ENCODE measurements around the gene HLX. TPM values are rescaled to one million over a fixed set of nuclear protein-coding genes. Genes with fewer than 3 reads are reported as not detected.

The HLX gene
- polyA plus RNA-seq, 10 donors: 14.6 to 22.4 (median 18.0) TPM

DNA sequence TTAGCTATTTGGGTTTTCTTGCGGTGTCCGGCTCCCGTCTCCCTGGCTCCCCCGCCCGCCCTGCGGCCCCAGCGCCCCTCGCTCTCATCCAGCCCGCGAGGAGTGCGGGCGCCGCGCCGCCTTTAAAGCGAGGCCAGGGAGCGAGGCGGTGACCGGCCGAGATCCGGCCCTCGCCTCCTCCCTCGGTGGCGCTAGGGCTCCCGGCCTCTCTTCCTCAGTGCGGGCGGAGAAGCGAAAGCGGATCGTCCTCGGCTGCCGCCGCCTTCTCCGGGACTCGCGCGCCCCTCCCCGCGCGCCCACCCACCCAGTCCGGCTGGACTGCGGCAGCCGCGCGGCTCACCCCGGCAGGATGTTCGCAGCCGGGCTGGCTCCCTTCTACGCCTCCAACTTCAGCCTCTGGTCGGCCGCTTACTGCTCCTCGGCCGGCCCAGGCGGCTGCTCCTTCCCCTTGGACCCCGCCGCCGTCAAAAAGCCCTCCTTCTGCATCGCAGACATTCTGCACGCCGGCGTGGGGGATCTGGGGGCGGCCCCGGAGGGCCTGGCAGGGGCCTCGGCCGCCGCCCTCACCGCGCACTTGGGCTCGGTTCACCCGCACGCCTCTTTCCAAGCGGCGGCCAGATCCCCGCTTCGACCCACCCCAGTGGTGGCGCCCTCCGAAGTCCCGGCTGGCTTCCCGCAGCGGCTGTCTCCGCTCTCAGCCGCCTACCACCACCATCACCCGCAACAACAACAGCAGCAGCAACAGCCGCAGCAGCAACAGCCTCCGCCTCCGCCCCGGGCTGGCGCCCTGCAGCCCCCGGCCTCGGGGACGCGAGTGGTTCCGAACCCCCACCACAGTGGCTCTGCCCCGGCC, 492 bp downstream of the HLX start:
- DNase-seq: peak in 1 of 3 donors; percentile 92

DNA sequence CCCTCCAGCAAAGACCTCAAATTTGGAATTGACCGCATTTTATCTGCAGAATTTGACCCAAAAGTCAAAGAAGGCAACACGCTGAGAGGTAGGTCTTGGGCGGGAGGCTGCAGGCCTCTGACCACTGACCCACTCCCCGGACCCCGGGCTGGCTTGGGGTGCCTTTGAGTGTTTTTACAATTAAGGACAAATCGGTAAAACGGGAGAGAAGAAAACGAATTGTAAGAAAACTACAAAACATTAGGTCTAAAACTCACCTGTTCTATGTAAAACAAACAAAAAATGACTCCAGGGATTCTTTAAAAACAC, 1.1 kb downstream of the HLX start:
- no peak for DNase-seq

DNA sequence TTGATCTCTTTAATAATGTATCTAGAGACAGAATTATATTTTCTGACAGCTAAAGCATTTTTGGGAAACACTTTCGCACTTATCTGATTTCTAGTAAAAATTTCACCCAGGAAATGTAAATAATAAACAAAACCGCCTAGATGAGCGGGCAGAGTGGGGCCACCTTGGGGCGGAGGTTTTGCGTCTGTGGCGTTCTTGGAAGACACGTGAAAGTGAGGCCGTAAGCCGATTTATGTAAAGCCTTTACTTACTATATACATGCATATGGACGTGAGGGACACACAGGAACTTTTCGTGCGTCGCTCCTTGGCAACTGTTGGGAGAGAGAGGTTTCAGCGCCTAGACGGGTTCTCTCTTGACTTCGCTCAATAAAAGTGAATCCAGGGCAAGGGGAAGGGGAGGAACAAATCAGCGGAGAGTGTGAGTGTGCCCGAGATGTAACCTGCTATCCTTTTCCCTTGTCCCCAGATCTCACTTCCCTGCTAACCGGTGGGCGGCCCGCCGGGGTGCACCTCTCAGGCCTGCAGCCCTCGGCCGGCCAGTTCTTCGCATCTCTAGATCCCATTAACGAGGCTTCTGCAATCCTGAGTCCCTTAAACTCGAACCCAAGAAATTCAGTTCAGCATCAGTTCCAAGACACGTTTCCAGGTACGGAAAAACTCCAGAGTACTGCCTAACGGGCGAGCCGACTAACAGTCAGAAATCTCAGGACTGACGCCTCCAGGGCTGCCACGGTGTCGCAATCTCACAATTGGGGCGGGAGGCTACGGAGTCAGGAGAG, 1.7 kb downstream of the HLX start:
- peak in 2 of 3 donors; percentile 76 to 86 for DNase-seq

DNA sequence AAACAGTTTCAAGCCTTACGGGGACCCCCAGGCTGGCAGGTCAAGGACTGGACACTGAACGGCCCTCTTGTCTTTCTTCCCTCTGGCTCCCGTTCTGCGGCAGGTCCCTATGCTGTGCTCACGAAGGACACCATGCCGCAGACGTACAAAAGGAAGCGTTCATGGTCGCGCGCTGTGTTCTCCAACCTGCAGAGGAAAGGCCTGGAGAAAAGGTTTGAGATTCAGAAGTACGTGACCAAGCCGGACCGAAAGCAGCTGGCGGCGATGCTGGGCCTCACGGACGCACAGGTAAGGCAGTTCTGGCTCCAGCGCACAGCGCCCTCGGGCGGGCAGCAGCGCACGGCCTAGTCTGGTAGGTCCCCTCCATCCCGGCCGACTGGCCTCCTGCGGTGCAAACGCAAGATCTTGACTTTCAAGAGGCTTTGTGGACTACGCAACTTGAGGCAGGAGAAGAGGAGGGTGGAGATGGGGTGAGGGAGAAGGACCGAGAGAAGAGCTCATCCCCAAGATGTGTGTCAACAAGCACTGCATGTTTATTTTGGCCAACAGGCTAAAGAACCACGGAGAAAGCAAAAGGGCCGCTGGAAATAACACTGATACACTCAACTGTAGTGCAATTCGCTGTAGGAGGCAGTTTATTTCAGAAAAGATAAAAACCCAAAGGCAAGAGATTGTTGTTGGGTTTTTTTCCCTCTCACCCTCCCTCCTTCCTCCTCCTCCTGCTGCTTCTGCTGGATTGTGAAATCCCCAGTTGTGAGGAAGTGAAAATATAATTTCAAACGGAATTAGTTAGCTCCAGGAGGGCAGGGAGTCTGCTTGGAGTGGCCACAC, 3.0 kb downstream of the HLX start:
- peak in 1 of 3 donors; percentile 64 for DNase-seq

DNA sequence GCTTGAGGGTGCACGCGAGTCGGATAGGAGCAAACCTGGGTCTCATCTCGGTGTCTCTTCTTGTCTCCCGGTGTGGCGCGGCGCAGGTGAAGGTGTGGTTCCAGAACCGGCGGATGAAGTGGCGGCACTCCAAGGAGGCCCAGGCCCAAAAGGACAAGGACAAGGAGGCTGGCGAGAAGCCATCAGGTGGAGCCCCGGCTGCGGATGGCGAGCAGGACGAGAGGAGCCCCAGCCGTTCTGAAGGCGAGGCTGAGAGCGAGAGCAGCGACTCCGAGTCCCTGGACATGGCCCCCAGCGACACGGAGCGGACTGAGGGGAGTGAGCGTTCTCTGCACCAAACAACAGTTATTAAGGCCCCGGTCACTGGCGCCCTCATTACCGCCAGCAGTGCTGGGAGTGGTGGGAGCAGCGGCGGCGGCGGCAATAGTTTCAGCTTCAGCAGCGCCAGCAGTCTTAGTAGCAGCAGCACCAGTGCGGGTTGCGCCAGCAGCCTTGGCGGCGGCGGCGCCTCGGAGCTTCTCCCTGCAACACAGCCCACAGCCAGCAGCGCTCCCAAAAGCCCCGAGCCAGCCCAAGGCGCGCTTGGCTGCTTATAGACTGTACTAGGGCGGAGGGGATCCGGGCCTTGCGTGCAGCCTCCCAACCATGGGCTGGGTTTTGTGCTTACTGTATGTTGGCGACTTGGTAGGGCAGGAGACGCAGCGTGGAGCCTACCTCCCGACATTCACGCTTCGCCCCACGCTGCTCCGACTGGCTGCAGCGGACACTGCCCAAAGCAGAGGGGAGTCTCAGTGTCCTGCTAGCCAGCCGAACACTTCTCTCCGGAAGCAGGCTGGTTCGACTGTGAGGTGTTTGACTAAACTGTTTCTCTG, 5.1 kb downstream of the HLX start:
- DNase-seq: peak in 1 of 3 donors; percentile 66

DNA sequence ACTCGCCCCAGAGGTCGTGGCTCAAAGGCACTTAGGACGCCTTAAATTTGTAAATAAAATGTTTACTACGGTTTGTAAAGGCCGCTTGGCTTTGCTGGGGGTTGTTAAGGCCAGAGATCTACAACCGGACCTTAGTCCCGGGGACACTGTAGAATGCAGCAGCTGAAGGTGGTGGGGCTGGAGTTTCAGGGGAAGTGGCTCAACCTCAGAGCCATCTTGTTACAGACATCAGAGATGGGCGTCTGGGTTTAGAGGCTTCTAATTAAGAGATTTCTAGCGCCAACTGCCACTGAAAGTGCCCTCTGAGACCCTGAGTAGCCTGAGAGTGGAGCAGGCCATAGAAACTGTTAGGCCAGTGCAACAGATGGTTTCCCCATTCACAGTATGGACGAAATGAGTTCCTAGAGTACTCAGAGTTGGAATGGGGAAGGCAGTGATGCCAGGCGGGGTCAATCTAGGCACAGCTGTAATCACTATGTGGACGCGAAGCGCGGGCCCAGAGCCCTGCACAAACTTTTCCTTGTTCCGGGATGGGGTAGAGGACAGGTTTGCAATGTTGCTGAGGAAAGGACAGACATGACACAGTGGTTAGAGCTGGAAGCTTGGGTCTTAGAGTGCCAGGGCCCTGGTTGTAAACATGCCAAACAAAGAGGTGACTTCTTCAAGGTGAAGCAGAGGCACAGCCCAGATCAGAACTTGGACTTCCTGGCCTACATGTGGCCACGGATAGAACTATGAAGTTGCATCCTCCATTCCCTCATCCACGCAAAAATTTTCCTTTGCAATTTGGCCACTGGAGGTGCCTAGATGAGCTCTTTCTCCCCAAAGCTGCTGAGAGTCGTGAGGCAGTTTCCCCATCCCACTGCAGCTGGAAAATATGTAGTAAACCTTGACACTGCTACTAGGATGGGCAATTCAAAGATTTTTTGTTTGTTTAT, 6.0 kb downstream of the HLX start:
- peak in 1 of 3 donors; percentile 11 for DNase-seq

DNA sequence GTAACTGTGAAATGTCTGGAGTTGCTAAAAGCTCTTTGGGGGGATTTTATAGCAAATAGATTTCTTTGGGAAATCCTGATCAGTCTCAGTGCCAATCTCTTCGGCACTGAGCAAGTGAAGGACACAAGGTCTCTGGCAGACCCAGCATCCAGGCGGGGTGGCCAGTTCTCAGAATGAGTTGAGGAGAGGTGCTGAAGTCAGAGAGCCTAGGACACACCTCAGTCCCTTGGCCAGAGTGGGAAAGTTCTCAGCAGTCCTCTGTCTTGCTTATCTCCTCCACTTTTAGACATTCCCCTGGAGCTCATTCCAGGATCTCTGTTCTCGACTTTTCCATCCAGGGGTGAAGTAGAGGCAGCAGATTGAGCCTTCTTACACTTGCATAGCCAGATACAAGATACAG, 6.7 kb downstream of the HLX start:
- peak in 1 of 3 donors; percentile 7 for DNase-seq

DNA sequence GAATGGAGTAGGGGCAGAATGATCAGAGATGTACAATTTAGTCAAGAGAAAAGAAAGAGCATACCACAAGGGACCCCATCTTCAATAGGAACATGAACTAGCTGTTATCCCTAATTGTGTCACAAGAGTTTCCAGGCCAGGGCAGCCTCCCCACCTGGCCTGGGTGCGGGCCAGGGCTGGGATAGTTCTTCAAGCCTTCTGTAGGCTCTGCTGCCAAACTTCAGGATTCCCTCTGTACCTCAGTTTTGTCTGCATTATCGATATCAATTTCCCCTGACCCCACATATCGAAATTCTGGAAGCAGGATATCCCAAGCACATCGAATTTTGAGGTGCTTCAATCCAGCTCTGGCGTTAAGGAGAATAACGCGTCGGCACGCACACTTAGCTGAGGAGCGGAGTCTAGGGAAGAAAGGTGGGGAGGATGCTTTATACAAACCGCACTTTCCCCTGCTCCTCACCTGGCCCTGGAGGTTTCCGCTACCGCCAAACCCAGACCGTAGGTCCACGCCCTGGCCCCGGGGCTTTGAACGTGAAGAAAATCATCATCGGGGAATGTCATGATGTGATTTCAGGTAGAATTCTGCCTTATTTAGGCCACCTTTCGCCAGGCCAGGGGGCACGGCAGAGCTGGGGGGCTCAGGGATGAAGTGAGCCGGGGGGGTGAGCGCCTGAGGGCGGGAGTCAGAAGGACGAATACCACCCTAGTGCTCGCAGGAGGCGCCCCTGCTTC, 7.4 kb downstream of the HLX start:
- DNase-seq: no peak

DNA sequence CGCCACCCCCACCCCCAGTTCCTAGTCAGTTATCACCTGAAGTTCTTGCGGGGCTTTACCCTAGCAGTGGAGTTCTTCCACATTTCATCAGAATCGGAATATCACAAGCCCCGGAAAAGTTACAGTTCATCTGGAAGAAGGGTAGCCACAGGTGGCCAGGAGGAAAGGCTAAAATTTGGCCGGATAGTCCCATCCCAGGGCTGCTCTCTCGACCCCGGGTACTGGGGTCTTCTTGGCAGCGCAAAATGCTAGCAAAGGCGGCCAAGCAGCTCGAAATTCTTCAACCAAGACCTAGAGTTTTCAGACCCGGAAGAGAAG, 7.9 kb downstream of the HLX start:
- no peak for DNase-seq

DNA sequence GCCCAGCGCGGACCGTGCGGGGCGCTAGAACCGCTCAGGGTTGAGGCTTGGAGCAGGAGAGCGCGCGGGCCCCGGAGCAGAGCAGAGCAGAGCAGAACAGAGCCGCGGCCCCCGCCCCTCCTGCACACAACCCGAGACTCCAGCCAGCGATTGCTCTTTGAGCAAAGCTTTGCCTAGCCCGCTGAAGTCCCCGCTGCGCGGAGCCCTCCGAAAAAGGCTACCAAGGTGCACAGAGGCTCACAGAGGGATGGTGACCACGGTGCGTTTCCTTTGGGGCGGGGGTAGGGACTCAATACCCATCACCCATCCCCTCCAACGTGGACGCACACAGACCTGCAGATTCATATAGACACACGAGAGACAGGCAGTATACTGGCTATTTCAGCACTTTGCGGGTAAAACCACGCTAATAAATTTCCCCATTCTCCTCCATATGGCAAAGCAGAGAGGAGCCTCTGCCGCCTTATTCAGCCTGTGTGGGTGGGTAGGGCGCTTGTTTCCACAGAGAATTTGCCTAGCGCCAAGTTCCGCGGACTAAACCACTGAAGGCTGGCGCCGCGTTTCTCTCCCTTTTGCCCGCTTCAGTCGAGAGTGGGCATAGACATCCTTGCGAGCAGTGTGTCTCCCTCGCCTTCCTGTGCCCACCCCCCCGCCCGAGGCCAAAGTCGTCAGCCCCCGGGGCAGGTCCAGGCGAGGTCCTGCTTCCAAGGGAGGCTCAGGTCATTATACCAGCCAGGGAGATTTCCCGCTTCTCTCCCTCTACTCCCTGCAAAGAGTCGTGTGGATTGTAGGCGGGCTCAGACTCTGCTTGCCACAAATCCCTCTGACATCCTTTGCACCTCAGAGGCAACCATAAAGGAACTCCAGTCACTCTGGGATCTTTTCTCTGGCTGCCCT, 8.5 kb downstream of the HLX start:
- peak in 1 of 3 donors; percentile 75 for DNase-seq

DNA sequence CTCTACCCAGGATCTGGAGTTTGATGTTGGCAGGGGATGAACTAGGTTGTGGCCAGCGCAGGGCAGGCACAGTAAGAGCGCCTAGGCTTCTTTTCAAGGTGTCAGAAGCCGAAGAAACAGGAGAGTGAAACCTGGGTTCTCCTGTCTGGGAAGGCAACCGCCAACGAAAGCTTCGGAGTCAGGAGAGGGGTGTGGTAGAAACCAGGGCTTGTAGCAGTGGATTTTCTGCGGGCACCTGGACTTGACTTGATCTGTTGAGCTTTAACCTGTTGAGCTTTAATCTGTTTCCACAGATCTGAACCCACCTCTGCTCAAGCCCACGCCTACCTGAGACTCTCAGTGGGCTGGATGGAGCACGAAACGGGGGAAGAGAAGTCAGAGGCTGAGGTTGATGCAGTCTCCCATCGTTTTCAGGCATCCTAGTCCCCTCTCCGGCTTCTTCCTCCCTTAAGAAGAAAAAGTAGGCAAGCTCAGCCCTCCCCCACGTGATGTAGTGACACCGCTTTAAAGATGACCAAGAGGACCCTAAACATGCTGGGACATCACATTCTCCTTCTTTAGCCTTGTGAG, 9.3 kb downstream of the HLX start:
- peak in 1 of 3 donors; percentile 7 for DNase-seq

DNA sequence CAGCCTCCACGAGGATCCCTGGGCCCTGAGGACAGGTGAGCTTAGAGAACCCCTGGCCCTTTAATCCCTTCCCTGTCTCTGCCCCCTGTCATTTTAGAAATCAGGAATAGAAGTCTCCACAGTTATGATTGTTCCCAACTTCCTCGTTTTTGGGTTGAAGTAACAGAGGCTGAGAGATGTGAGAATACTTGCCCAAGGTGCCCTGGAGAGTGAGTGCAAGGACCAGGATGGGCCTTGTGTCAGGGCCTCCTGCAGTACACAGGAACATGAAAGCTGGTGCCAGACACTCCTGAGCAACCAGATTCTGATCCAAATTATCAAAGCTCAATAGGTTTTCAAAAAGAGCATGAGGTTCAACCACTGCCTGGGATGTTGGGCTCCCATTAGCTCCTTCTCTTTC, 10.1 kb downstream of the HLX start:
- no peak for DNase-seq

DNA sequence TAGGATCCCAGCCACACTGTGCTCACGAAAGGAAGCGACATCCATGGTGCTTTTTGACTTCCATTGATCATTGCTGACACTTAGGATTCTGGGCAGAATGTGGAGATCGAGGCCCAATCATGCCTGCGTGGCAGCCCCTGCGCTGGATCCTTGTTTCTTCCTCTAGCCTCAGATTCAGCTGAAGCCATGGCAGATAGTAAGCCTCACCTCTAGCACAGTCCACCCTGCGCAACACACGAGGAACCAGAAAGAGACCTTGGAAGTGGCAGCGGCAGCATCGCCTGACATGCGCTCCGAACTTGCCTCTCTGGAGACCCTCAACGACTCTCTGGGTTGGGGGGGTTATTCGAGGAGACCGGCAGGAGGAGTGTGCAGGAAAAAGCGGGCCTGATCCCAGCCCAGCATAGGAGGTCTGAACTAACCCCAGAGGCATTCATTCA, 10.6 kb downstream of the HLX start:
- DNase-seq: peak in 1 of 3 donors; percentile 20

DNA sequence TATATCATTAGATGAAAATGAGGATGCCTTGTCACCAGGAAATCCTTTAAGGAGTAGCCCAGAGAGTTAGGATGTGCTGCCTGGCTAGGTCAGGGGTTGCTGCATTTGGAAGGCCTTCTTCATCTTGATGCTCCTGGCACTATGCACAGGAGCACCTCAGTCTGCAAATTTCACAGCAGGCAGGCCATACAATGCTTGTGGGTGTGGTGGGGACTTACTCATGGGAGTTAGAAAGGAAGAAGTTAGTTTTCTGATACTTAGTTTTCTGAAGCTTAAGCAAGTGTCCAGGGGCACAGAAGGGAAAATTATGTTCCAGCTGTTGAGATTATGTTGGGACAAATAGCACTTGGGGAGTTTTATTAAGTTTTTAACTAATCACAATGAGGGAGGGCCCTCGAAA, 11.4 kb downstream of the HLX start:
- peak in 1 of 3 donors; percentile 14 for DNase-seq

DNA sequence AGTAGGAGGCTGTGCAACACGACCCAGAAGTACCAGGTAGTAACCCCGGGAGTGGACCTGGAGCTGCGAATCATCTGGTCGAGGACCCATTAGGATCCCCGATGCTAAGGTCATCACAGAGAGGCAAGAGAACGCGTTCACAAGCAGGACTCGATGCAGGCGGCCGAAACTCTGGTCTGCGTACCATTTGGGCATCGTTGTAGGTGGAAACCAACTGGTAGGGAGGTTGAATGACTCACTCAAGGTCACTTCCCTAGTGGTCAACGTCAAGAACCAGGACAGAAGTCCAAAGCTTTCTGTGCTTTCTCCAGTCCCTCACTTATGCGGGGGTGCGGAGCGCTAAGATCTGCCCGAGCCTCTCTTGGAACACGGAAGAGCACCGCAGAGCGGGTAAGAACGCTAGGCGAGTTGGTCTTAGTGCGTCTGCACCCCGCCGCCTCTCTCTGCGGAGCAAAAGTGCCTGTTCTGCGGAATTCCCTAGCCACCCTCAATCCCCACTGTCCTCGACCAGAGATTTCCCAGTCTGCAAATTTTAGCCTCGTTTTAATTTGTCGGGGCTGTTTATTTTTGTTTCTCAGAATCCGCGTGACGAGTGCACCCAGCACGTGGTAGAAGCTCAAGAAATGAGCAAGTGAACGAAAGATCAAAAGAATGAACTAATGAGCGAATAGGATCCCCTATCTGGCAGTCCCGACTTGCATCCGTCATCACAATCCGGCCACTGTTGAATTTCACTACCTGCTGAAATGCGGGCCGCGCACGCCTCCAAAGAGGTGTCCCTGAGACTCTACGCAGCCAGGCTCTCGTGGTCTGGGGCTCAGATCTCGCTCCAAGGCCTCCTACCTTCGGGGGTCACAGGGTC, 12.2 kb downstream of the HLX start:
- DNase-seq: peak in 1 of 3 donors; percentile 47

DNA sequence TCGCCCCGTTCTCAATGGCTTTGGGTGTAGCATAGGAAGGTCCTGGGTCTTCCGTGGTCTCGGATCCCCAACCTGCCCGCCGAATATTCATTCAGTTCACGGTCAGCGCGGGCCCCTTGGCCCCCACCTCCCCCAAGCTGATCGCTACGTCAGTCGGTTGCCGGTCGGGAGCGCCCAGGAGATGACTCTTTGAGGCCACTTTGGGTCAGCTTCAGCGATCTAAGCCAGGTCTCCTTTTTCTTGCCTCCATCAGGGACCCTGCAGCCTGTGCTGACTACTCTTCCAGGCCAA, 12.8 kb downstream of the HLX start:
- DNase-seq: no peak
